Adrenal gland (tissue), 5 donors: ENCODE results near the gene HSF4.

Experiments
- POLR2A ChIP-seq, 2 donors: fragments of 450-650 bp; IDR thresholded peaks; one replicate each; pipeline ENCODE4 v1.6.1; 2017; ENCODE audit warnings: antibody characterized with exemption in 2 of 2, mild to moderate bottlenecking in 2 of 2, moderate library complexity in 1 of 2
- TF ChIP-seq, protein P1 (sequence below), 6 experiments: fragments of 450-650 bp in 4 of 6; fragments of 200-600 bp in 2 of 6; sonication (generic) in 1 of 6; IDR thresholded peaks; 1 replicate in 5 of 6; 2 replicates in 1 of 6; pipeline versions ENCODE4 v1.5.1 to v1.8.0; 2016 to 2021; ENCODE audit warnings: antibody characterized with exemption in 6 of 6, mild to moderate bottlenecking in 2 of 6, moderate library complexity in 1 of 6
- donor health status: DM: no; HTN: no; CAD: no.

GRCh38 chr16:67166110-67166547, 1.6 kb downstream of the HSF4 start:
- TF ChIP-seq, protein P1, sequence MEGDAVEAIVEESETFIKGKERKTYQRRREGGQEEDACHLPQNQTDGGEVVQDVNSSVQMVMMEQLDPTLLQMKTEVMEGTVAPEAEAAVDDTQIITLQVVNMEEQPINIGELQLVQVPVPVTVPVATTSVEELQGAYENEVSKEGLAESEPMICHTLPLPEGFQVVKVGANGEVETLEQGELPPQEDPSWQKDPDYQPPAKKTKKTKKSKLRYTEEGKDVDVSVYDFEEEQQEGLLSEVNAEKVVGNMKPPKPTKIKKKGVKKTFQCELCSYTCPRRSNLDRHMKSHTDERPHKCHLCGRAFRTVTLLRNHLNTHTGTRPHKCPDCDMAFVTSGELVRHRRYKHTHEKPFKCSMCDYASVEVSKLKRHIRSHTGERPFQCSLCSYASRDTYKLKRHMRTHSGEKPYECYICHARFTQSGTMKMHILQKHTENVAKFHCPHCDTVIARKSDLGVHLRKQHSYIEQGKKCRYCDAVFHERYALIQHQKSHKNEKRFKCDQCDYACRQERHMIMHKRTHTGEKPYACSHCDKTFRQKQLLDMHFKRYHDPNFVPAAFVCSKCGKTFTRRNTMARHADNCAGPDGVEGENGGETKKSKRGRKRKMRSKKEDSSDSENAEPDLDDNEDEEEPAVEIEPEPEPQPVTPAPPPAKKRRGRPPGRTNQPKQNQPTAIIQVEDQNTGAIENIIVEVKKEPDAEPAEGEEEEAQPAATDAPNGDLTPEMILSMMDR (IDR thresholded peaks at IDR 0.05) = no peak
- TF ChIP-seq POLR2A (IDR thresholded peaks at IDR 0.05) = no peak
